ENCODE data around the gene TMED8. TPM values are rescaled to one million over a fixed set of nuclear protein-coding genes. Genes with fewer than 3 reads are reported as not detected.

The TMED8 gene
- total RNA-seq, 1 donor from 2014 or later, result 8.6 TPM

- intact Hi-C loops (cut with DNase I), result no loop called here
- no peak for DNase-seq (ENCODE audit: extremely low spot score in 2 of 2)
These were observed 52.6 kb downstream of the TMED8 start for GRCh38 chr14:77324289-77324688.

GRCh38 chr14:77323571-77323970, 53.3 kb downstream of the TMED8 start:
- no peak for DNase-seq (ENCODE audit: extremely low spot score in 2 of 2)
- Histone ChIP-seq H3K4me1 (peaks cover 23% of the 10 kb centered on the region), H3K36me3 (no peaks in the 10 kb centered on the region), H3K9me3 (no peaks in the 10 kb centered on the region), H3K27ac (no peak overlapping the region), H3K27me3 (no peaks in the 10 kb centered on the region), H3K4me3 (no peak overlapping the region)
- intact Hi-C loops (cut with DNase I), result no loop called here
- TF ChIP-seq POLR2A (IDR thresholded peaks at IDR 0.05) (no peak), POLR2AphosphoS5 (IDR thresholded peaks at IDR 0.05; ENCODE audit: insufficient read depth in 1 of 2, low read depth in 1 of 2) (no peak)
- TF ChIP-seq, protein P1, sequence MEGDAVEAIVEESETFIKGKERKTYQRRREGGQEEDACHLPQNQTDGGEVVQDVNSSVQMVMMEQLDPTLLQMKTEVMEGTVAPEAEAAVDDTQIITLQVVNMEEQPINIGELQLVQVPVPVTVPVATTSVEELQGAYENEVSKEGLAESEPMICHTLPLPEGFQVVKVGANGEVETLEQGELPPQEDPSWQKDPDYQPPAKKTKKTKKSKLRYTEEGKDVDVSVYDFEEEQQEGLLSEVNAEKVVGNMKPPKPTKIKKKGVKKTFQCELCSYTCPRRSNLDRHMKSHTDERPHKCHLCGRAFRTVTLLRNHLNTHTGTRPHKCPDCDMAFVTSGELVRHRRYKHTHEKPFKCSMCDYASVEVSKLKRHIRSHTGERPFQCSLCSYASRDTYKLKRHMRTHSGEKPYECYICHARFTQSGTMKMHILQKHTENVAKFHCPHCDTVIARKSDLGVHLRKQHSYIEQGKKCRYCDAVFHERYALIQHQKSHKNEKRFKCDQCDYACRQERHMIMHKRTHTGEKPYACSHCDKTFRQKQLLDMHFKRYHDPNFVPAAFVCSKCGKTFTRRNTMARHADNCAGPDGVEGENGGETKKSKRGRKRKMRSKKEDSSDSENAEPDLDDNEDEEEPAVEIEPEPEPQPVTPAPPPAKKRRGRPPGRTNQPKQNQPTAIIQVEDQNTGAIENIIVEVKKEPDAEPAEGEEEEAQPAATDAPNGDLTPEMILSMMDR (IDR thresholded peaks at IDR 0.05), result no peak

More at GRCh38 chr14:77324289-77324688, 52.6 kb downstream of the TMED8 start:
- H3K27ac ChIP-seq, result no peak overlapping the region
- TF ChIP-seq, protein P1 (IDR thresholded peaks at IDR 0.05), result no peak
- no peak for TF ChIP-seq POLR2A (IDR thresholded peaks at IDR 0.05)
- TF ChIP-seq POLR2AphosphoS5 (IDR thresholded peaks at IDR 0.05; ENCODE audit: insufficient read depth in 1 of 2, low read depth in 1 of 2), result no peak
- H3K4me3 ChIP-seq, result no peak overlapping the region
- no peaks in the 10 kb centered on the region for H3K36me3 ChIP-seq
- H3K27me3 ChIP-seq, result no peaks in the 10 kb centered on the region
- H3K4me1 ChIP-seq, result peaks cover 16% of the 10 kb centered on the region
- no peaks in the 10 kb centered on the region for H3K9me3 ChIP-seq

DNA sequence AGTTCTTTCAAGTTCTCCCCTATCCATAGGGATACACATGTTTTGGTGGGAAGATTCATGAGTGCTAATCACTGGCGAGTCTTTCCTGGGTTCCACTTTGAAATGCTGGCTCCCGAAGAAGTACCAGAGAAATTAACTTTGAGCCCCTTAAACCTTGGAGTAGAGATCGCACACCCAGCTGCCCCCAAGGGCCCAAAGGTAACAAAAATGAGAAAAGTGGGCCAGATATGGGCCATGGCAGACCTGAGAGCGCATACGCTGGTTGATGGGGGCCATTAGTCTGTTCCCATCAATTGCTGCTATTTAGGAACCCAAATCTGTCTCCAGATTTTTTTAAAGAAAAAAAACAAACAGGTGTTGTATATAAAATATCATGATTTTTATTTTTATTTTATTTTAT, 53.9 kb downstream of the TMED8 start:
- TF ChIP-seq, protein P1 (IDR thresholded peaks at IDR 0.05), result no peak
- TF ChIP-seq POLR2AphosphoS5 (IDR thresholded peaks at IDR 0.05; ENCODE audit: insufficient read depth in 1 of 2, low read depth in 1 of 2) (no peak), POLR2A (IDR thresholded peaks at IDR 0.05) (no peak)
- intact Hi-C loops (cut with DNase I), result no loop called here
- no peak for DNase-seq (ENCODE audit: extremely low spot score in 2 of 2)
- Histone ChIP-seq H3K27me3 (no peaks in the 10 kb centered on the region), H3K36me3 (no peaks in the 10 kb centered on the region), H3K4me3 (no peak overlapping the region), H3K9me3 (no peaks in the 10 kb centered on the region), H3K27ac (no peak overlapping the region), H3K4me1 (peaks cover 23% of the 10 kb centered on the region)

GRCh38 chr14:77322250-77322902, 54.5 kb downstream of the TMED8 start:
- Histone ChIP-seq H3K27me3 (no peaks in the 10 kb centered on the region), H3K9me3 (no peaks in the 10 kb centered on the region), H3K36me3 (no peaks in the 10 kb centered on the region), H3K27ac (peak overlapping the region; percentile 94), H3K4me1 (peaks cover 23% of the 10 kb centered on the region), H3K4me3 (peak overlapping the region; percentile 91 to 99)
- DNase-seq (ENCODE audit: extremely low spot score in 2 of 2), result no peak
- TF ChIP-seq POLR2A (IDR thresholded peaks at IDR 0.05), result no peak
- no peak for TF ChIP-seq POLR2AphosphoS5 (IDR thresholded peaks at IDR 0.05; ENCODE audit: insufficient read depth in 1 of 2, low read depth in 1 of 2)
- TF ChIP-seq, protein P1 (IDR thresholded peaks at IDR 0.05), result no peak
- intact Hi-C loops (cut with DNase I), result no loop called here

- DNase-seq (ENCODE audit: extremely low spot score in 2 of 2), result peak in 1 of 2 donors; percentile 94
- peak within 1 kb of the TSS; percentile 94 for H3K27ac ChIP-seq
- H3K36me3 ChIP-seq, result no peaks in the 10 kb centered on the region
- TF ChIP-seq POLR2A (IDR thresholded peaks at IDR 0.05), result peak in 1 of 2 donors; percentile 48
- peak; percentile 20 to 57 for TF ChIP-seq POLR2AphosphoS5 (IDR thresholded peaks at IDR 0.05; ENCODE audit: insufficient read depth in 1 of 2, low read depth in 1 of 2)
- TF ChIP-seq, protein P1 (IDR thresholded peaks at IDR 0.05), result peak in 2 of 3 experiments; percentile 40 to 47
- peaks cover 36% of the 10 kb centered on the region for H3K4me1 ChIP-seq
- H3K27me3 ChIP-seq, result no peaks in the 10 kb centered on the region
- H3K4me3 ChIP-seq, result peak within 1 kb of the TSS; percentile 91 to 99
- no peaks in the 10 kb centered on the region for H3K9me3 ChIP-seq
- intact Hi-C loops (cut with DNase I), result no loop called here
These were observed 56.5 kb downstream of the TMED8 start, which contains the start of gene POMT2 for GRCh38 chr14:77320238-77320935. POMT2 (minus strand) TSS chr14:77320883; CDS start chr14:77320681, 202 bp downstream.
